OCI-M2 (cell line): Measurements from ENCODE around the gene INO80E.
"Not testable (repeated sequence)": the region's sequence is repeated elsewhere in the genome, so short reads cannot be mapped to it uniquely, and the experiment has no call there.

Experiments used
- DNase-seq: peaks from one replicate; lab custom pipeline; 2025; ENCODE audit not compliant: unreplicated experiment; lab: John Stamatoyannopoulos, UW

INO80E gene, protein sequence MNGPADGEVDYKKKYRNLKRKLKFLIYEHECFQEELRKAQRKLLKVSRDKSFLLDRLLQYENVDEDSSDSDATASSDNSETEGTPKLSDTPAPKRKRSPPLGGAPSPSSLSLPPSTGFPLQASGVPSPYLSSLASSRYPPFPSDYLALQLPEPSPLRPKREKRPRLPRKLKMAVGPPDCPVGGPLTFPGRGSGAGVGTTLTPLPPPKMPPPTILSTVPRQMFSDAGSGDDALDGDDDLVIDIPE

DNA sequence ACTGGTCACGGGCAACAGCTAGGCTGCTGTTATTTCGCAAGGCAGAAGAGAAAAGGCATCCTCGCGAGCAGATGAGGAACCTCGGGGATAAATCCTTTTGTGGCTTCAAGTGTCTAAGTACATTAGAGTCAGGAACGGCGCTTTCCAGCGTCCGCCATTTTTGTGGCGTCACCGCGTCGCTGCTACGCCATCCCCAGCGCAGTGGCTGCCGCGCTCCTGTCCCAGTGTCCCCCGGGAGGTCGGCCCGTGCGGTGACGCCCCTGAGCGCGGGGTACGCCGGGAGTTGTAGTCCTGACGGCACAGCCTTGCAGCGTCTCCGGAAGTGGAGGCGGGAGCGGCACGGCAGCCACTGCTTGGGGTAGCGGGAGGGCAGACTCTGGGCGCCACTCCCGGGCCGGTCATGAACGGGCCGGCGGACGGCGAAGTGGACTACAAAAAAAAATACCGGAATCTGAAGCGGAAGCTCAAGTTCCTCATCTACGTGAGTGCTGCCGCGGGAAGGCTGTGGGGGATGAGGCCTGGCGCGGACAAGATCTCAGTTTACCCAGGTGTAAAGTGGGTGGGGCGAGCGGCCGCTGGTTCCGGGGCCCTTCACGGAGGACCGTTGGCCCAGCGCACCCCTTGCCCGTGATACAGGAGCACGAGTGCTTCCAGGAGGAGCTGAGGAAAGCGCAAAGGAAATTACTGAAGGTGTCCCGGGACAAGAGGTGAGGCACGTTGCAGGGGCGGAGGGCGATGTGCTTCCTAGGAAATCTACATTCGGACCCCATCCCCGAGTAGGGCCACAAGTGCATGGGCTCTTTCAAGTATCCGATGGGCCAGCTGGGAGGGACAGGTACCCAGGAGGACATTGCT is at the start of gene INO80E:
TSS of gene INO80E (plus strand) at position 331 of the 855 bp plus-strand sequence. CDS start at position 401, 70 bp downstream.
- DNase-seq: peak; percentile 39

DNA sequence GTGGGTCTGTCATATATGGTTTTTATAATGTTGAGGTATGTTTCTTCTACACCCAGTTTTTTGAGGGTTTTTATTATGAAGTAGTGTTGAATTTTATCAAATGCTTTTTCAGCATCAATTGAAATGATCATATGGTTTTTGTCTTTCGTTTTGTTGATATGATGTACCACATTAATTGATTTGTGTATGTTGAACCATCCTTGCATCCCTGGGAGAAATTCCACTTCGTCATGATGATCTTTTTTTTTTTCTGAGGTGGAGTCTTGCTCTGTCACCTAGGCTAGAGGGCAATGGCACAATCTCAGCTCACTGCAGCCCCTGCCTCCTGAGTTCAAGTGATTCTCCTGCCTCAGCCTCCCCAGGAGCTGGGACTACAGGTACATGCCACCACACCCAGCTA is 48.1 kb upstream of the INO80E start:
- no peak for DNase-seq

DNA sequence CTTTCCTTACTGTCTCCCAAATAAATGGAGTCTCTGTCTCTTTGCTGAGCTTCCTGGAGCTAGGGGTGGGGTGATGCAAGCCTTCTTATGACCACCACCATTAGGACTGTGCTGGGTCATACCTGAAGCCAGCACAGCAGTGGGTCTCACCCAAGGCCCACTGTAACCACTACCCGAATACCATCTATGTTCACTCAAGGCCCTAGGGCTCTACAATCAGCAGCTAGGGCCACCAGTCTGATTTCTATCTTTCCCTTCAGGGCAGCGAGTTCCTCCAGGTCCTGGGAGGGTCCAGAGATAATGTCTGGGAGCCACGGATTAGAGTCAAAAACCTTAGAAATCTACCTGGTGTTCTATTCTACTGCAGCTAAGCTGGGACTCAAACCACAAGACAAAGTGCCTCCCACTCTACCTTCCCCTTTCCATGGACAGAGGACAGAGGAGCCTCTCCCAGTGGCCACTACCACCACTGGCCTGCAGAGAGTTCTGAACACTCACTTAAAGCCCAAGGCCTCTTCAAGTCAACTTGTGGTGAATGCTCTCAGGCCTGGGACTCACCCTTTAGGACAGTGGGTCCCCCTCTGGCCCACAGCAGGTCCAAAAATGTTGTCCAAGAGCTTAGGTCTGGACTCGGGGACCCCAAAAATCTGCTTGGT is 45.1 kb upstream of the INO80E start:
- DNase-seq: no peak

DNA sequence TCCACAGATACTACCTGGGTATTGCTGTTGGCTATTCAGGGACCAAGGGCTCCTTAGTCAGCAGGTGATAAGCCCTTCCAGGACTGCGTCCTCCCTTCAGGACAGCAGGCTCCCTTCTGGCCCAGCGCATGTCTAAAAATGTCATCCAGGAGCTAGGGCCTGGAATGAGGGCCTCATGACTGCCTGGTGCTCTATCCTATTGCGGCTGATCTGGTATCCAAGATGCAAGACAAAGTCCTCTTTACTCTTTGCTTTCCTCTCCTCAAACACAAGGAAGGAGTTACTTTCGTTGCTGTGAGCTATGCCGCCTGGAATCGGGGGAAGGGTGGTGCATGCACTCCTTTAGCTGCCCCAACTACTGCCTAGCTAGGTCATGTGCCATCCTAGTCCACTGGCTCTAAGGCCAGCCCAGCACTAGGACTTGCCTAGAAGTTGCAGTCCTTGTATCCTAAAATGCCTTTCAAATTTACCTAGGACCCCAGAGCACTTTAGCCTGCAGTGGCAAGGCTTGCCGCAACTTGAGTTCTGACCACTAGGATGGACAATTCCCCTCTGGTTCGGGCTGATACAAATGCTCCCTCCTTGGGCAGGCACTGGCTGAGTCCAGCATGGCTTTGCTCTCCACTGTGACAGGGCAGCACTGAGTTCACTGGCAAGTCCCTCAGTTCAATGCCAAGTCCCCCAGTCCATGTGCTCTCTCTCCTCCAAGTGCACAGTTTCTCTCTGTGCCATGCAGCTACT is 44.2 kb upstream of the INO80E start:
- no peak for DNase-seq

DNA sequence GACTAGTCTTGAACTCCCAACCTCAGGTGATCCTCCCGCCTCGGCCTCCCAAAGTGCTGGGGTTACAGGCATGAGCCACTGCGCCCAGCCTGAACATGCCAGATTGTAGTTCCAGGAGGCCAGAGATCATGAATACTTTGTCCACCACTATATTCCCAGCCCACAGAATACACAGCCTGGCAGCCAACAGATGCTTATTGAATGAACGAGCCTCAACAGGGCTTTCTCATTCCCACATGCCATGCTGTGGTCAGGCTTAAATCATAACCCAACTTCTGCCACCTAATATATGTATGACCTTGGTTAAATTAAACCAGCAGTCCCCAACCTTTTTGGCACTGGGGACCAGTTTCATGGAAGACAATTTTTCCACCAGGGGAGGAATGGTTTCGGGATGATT is 37.3 kb upstream of the INO80E start:
- no peak for DNase-seq

DNA sequence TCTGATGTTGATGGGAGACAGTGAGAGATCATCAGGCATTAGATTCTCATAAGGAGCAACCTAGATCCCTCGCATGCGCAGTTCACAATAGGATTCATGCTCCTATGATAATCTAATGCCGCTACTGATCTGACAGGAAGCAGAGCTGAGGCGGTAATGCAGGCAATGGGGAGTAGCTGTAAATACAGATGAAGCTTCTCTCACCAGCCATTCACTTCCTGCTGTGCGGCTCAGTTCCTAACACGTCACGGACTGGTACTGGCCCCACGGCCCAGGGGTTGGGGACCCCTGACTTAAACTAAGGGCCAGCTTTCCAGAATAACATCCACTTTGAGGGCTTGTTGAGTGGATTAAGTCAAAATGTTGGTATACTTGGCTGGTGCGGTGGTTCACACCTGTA is 36.7 kb upstream of the INO80E start:
- DNase-seq: no peak

DNA sequence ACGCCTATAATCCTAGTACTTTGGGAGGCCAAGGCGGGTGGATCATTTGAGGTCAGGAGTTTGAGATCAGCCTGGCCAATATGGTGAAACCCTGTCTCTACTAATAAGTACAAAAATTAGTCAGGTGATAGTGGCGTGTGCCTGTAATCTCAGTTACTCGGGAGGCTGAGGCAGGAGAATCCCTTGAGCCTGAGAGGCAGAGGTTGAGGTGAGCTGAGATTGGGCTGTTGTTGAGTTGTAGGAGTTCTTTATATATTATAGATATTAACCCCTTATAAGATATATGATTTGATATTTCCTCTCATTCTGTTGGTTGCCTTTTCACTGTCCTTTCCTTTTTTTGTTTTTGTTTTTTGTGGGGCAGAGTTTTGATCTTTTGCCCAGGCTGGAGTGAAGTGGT is 36.2 kb upstream of the INO80E start:
- not testable (repeated sequence) for DNase-seq

DNA sequence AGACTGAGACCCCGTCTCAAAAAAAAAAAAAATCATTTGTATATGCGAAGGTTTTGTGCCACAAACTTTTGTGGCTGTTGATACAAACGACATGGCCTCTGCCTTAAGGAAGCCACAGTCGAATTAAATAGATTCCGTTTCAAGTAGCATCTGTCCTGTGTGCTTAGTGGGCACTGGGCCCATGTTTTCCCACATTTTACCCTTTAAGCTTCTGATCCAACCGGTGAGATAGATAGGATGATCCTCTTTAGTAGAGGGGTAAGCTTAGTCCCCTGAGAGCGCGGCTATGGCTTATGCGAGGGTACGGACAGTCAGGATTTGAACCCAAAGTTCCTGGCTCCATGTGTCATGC is 34.9 kb upstream of the INO80E start:
- DNase-seq: no peak

DNA sequence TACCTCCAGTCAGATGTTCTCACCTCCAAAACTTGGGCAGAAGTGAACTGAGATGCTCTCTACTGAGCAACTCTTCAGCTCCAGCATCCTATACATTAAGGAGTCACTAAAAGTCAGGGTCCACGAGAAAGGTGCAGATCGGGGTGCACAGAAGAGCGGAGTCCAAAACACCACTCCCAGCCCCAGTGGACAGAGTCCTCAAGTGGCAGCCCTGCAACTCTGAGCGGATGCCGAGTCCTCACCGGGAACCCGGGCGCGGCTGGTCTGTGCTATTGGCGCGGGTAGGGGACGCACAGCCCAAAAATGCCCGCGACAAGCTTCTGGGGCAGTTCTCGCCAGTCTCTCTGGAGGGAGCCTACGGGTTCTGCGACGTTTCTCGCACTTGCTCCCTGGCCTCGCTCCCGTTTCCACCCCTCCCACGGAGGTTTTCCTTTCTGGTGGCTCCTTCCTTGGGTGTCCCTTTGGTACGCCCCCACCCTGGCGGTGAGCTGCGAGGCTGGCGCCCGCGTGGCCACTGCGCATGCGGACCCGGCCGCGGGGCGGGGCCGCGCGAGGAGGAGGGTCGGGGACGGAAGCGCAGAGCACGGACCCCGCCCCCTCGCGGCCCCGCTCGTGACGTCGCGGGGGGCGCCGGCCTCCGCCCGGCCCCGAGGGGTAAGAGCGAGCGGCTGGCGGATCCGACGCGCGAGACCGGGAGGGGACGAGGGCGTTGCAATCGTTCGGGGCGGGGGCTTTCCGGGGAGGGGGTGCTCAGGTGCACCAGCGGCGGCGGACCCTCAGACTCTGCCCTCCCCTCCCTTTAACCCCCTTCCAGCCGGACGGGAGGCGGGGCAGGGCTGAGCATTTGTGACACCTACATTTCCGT is 34.3 kb upstream of the INO80E start, which contains the start of gene TMEM219:
TSS of gene TMEM219 (plus strand) at position 601 of the 865 bp plus-strand sequence. CDS start 1,065 bp downstream, outside the sequence.
- peak; percentile 78 for DNase-seq

DNA sequence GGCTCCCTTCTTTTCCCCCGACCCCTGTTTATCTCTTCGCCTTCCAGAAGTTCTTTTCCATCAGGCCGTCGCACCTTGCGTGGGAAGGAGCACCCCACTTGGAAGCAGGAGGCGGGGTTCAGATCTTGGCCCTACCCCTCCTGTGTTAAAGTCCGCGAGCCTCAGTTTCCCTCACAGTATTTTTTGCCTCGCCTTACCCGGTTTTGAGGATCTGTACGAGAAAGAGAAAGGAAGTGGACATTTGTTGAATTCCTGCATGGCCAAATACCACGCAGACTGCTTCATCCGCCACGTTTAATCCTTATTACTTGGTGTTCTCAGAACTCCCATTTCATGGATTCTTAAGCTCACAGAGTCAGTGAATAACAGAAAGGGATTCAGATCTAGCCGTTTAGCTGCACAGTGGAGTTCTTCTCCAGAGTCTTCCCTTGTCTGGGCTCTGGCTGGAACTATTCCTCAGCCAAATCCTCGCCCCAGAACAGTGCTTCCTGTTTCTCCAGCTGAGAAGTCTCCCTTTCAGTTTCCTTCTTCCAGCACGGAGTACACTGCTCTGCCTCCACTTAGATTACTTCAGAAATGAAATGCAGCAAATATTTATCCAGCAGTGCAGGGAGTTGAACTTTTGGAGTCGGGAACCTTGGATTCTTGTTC is 33.6 kb upstream of the INO80E start:
- DNase-seq: no peak

DNA sequence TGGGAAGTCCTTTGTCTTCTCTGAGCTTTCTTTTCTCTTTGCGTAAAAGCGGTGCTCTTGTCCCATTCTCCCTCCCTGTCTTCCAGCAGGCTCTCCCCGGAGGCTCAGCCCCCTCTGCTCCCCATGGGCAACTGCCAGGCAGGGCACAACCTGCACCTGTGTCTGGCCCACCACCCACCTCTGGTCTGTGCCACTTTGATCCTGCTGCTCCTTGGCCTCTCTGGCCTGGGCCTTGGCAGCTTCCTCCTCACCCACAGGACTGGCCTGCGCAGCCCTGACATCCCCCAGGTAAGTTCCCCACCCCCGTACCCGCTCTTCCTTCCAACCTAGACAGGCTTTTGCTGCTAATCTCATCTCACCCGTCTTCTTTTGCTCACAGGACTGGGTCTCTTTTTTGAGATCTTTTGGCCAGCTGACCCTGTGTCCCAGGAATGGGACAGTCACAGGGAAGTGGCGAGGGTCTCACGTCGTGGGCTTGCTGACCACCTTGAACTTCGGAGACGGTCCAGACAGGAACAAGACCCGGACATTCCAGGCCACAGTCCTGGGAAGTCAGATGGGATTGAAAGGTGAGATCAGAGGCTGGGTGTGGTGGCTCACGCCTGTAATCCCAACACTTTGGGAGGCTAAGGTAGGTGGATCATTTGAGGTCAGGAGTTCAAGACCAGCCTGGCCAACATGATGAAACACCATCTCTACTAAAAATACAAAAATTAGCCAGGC is 32.9 kb upstream of the INO80E start:
- no peak for DNase-seq

DNA sequence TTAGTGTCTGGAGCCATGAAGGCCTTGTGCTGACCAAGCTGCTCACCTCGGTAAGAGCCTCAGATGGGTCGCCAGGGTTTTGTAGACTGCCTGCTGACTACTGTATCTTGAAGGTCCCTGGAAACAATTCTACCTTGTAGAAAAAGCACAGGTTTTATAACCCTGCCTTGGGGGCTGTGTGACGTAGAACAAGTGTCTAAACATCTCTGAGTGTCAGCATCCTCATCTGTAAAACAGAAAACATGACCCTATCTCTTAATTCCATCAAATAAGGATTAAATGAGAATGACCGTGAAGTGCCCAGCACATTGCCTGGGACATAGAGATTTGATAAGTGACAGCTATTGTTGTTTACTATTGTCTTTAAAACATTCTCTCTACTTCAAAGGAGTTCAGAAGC is 27.8 kb upstream of the INO80E start:
- DNase-seq: no peak

DNA sequence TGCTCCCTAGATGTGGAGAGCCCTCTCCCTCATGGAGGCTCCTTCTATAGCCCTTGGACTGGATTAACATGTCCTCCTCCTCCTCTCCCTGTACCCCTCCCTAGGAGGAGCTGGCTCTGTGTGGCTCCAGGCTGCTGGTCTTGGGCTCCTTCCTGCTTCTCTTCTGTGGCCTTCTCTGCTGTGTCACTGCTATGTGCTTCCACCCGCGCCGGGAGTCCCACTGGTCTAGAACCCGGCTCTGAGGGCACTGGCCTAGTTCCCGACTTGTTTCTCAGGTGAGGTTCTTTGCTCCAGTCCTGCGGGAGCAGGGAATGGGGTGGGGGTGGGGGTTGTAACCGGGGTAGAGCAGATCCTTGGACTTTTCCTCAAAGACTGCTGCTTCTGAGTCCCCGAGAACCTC is 24.7 kb upstream of the INO80E start:
- no peak for DNase-seq

DNA sequence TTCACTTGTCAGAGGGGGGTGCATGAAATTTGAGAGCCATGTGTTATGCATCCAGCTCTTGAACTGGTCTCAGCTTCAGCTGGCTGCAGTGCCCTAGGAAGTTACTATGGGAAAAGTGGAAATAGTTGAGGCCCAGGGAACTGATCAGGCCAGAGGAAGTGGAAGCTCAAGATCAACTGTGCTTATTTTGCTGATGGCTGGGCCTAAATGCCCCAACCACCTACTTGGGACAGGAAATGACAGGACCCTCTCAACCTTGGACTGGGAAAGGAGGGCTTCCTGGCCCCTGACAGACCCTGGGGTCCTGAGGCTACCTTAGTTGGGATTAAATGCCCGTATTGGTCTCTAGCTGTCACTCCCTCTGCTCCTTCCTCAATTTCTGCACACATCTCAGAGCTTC is 23.5 kb upstream of the INO80E start:
- no peak for DNase-seq

DNA sequence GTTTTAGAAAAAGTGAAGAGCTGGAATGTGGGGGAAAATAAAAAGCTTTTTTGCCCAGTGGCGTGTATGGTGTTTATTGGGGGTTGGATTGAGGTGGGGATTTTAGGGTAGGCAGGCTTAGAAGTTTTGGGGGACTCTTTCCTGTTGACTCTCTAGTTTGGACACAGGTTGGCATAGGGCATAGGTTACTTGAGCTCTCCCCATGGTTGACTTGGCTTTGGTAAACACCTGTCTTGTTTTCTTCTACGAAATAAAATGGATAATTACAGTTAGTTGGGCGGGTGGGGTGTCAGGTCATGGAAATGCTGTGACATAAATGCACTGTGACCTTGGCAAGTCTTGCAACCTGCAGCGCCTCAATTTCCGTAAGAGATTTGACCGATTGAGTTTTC is 23.1 kb upstream of the INO80E start:
- no peak for DNase-seq

DNA sequence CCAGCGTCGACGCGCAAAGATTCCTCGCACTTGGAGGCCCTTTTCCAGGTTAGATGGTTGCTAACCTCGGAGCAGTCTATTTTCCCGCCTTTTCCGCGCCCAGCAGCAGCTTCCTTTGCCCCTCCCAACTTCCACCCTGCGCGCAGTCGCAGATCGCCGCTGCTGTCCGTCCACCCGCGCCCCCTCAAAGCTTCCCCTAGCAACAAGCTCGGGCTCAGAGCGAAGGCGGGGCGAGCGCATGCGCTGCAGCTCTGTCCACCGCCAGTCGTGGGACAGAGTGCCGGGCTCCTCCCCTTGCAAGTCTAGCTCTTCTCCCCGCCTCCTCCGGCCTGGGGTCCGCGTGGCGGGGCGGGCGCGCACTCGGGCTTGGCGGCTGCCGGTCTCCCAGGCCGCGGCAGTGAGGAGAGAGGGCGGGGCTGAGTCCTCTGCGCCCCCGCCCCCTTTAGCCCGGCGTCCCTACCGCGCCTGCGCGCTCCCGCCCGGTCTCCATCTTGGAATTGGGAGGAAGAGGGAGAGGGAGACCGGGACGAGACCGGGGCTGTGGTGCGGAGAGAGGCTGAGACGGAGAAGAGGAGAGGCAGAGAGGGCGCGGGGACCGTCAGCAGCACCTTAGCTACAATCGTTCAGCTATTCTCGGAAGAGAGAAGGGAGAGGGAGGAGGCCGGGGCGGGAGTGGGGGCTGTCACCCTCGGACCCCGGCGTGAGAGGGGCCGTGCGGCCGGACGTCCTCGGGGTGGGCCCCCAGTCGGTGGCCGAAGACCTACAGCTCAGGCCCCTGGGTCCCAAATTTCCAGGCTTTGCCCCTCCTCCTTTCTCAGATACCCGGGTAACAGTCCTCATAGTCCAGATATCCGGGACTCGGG is 22.4 kb upstream of the INO80E start, which contains the start of gene TAOK2:
TSS of gene TAOK2 (plus strand) at position 485 of the 863 bp plus-strand sequence. CDS start 3,905 bp downstream, outside the sequence.
- peak; percentile 92 for DNase-seq

DNA sequence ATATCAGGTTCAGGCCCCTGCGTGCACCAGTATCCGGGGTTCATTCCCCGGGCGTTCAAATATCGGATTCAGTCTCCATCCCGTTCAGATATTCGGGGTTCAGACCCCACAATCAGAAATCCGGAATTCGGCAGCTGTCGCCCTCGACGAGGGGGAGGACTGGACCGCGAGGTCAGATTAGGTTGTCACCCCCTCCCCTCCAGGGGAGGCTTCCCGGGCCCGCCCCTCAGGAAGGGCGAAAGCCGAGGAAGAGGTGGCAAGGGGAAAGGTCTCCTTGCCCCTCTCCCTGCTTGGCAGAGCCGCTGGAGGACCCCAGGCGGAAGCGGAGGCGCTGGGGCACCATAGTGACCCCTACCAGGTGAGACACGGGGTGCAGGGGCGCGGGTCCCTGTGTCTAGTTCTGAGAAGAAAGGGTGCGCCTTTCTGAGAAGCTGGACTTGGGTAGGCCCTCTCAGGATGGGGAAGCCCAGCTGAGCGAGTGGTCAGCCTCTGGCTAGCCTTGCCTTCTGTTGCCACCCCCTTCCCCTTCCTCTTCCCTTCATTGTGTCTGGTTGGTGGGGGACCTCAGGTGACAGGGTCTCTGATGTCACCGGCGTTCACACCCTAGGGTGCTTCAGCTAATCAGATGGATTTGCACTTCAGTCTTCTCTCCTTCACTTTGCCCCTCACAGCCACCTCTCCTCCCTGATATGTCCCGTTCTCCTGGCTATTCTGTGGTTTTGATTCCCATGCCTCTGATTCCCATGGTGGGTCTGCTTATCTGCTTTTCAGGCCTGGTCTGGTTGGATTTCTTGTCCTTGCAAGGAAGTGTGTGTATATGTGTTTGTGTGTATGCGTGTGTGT is 21.5 kb upstream of the INO80E start:
- peak; percentile 28 for DNase-seq
